Stimulated activated naive CD8-positive, alpha-beta T cell treated with anti-CD3 and anti-CD28 coated beads, Interleukin-15, Interleukin-2, amounts not matched to agents 100 ng/mL and 50 ng/mL, for 24 hours (primary cell): ENCODE measurements around the gene ENAM.

Experiments used
- H3K27ac Mint-ChIP-seq: one replicate; pipeline ENCODE4 v1.8.0; 2021; ENCODE audit warnings: mild to moderate bottlenecking, mixed read lengths
- H3K27me3 Mint-ChIP-seq: one replicate; pipeline ENCODE4 v1.8.0; 2021; ENCODE audit warnings: mixed read lengths
- H3K36me3 Mint-ChIP-seq: one replicate; pipeline ENCODE4 v1.8.0; 2021; ENCODE audit warnings: low read depth, mixed read lengths
- H3K4me1 Mint-ChIP-seq: one replicate; pipeline ENCODE4 v1.8.0; 2021; ENCODE audit warnings: low read depth, mixed read lengths
- H3K4me3 Mint-ChIP-seq: one replicate; pipeline ENCODE4 v1.8.0; 2021; ENCODE audit warnings: mild to moderate bottlenecking, mixed read lengths
- H3K9me3 Mint-ChIP-seq: one replicate; pipeline ENCODE4 v1.8.0; 2021; ENCODE audit warnings: mixed read lengths

The ENAM gene

DNA sequence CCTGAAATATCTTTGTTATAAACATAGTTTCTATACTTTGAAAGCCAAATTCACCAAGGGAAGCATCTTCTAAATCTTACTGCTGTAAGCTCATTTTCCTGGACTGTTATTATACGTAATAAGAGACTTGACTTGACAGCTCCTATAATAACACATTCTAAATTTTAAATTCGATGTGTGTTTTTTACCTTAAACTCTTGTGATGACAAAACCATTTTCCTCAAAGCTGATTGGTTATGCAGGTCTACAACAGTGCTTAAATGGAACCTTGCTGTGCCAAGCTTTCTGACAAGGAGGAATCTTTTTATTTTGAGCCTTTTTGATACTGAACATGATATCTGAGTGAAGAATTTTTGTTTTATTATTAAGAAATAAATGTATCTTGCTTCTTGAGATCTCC is at the start of gene ENAM:
Gene ENAM (plus strand): TSS at position 301 of the 400 bp plus-strand sequence. CDS start 757 bp downstream, outside the sequence.
- Mint-ChIP-seq H3K27me3 (no peaks in the 10 kb centered on the region), H3K36me3 (no peaks in the 10 kb centered on the region), H3K4me3 (no peak within 1 kb of the TSS), H3K4me1 (peaks cover 16% of the 10 kb centered on the region), H3K9me3 (no peaks in the 10 kb centered on the region), H3K27ac (no peak within 1 kb of the TSS)

DNA sequence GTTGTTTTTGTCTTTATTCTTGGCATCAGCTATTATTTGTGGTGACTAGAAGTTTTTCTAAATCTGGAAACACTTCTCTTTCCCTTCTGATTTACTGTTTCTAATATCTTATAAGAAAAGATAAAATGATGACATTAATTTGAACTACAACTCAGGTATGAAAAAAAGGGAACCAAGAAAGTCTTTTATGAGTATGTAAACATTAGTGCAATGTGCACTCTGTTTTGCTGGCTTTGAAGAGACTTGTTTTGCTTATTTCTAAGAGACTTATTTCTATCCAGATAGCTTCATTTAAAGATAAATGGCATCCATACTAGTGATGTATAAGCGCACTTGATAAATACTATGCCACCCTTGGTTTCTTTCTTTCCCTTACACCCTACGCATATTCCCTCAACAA is 46.6 kb upstream of the ENAM start:
- H3K4me3 Mint-ChIP-seq: no peak overlapping the region
- no peaks in the 10 kb centered on the region for H3K27me3 Mint-ChIP-seq
- no peaks in the 10 kb centered on the region for H3K36me3 Mint-ChIP-seq
- H3K9me3 Mint-ChIP-seq: no peaks in the 10 kb centered on the region
- no peak overlapping the region for H3K27ac Mint-ChIP-seq
- H3K4me1 Mint-ChIP-seq: no peaks in the 10 kb centered on the region

- Mint-ChIP-seq H3K36me3 (no peaks in the 10 kb centered on the region), H3K4me1 (no peaks in the 10 kb centered on the region), H3K27ac (no peak overlapping the region), H3K4me3 (no peak overlapping the region), H3K27me3 (no peaks in the 10 kb centered on the region), H3K9me3 (no peaks in the 10 kb centered on the region)
Measured at GRCh38 chr4:70583952-70584834, 44.4 kb upstream of the ENAM start.

DNA sequence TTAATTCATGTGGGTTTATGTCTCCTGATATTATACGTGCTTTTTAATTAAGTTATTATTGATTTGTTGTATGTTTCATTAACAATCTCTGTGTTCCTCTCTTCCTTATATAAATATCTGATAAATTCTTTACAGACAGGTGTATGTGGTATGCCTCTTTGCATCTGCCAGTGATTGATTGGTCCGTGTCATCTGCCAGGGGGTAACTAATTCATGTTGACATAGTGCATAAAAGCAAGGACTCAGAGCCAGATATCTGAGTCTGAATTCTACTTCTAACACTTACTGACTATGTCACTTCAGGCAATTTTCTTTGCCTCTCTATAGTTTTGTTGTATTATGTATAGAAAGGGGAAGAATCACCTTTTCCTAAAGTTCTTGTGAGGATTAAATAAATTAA is 41.7 kb upstream of the ENAM start:
- H3K4me1 Mint-ChIP-seq: peaks cover 3% of the 10 kb centered on the region
- no peak overlapping the region for H3K27ac Mint-ChIP-seq
- H3K36me3 Mint-ChIP-seq: no peaks in the 10 kb centered on the region
- no peak overlapping the region for H3K4me3 Mint-ChIP-seq
- H3K9me3 Mint-ChIP-seq: no peaks in the 10 kb centered on the region
- H3K27me3 Mint-ChIP-seq: no peaks in the 10 kb centered on the region

GRCh38 chr4:70589785-70590184 is 38.8 kb upstream of the ENAM start:
- Mint-ChIP-seq H3K27ac (no peak overlapping the region), H3K27me3 (no peaks in the 10 kb centered on the region), H3K9me3 (no peaks in the 10 kb centered on the region), H3K4me1 (peaks cover 3% of the 10 kb centered on the region), H3K4me3 (no peak overlapping the region), H3K36me3 (no peaks in the 10 kb centered on the region)

DNA sequence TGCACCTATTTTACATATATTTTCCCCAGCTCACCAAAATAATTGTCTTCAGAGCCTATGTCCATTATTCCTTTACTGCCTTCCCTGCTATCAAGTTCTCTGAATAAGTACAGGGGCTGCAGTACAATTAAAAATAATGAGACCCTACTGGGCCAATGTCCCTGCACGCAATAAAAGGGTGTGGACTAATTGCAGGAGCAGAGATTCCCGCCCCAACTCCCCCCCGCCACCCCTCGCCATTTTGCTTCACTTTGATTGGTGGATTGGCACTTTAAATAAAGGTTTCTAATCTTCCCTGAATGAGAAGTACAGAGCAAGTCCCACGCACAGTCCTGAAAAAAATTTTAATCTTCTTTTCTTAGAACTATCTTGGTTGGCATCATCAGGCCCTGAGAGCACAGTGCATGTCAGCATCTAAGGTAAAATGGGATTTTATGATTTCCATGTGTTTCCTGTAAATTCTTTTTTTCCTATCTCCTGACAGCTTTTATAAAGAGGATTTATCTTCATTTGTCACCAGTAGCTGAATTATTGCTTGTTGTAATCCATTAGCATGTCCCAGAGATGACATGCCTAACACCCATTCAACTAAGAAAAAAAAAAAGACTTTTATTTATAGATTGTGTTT is 36.5 kb upstream of the ENAM start, which contains the start of gene AMBN:
Gene AMBN (plus strand): TSS at position 302 of the 628 bp plus-strand sequence. CDS start 103 bp downstream, at position 405.
- Mint-ChIP-seq H3K9me3 (no peaks in the 10 kb centered on the region), H3K36me3 (no peaks in the 10 kb centered on the region), H3K4me1 (peaks cover 3% of the 10 kb centered on the region), H3K27me3 (no peaks in the 10 kb centered on the region), H3K4me3 (no peak within 1 kb of the TSS), H3K27ac (no peak within 1 kb of the TSS)

- Mint-ChIP-seq H3K27me3 (no peaks in the 10 kb centered on the region), H3K4me1 (peaks cover 3% of the 10 kb centered on the region), H3K9me3 (no peaks in the 10 kb centered on the region), H3K4me3 (no peak overlapping the region), H3K36me3 (no peaks in the 10 kb centered on the region), H3K27ac (no peak overlapping the region)
Measured at GRCh38 chr4:70594196-70594595, 34.3 kb upstream of the ENAM start.

GRCh38 chr4:70600305-70600704 is 28.2 kb upstream of the ENAM start:
- H3K4me1 Mint-ChIP-seq: no peaks in the 10 kb centered on the region
- no peak overlapping the region for H3K4me3 Mint-ChIP-seq
- no peaks in the 10 kb centered on the region for H3K9me3 Mint-ChIP-seq
- H3K27me3 Mint-ChIP-seq: no peaks in the 10 kb centered on the region
- H3K36me3 Mint-ChIP-seq: no peaks in the 10 kb centered on the region
- H3K27ac Mint-ChIP-seq: no peak overlapping the region

- Mint-ChIP-seq H3K4me1 (no peaks in the 10 kb centered on the region), H3K4me3 (no peak overlapping the region), H3K27me3 (no peaks in the 10 kb centered on the region), H3K27ac (no peak overlapping the region), H3K36me3 (no peaks in the 10 kb centered on the region), H3K9me3 (no peaks in the 10 kb centered on the region)
Measured at GRCh38 chr4:70600977-70601376, 27.6 kb upstream of the ENAM start.

DNA sequence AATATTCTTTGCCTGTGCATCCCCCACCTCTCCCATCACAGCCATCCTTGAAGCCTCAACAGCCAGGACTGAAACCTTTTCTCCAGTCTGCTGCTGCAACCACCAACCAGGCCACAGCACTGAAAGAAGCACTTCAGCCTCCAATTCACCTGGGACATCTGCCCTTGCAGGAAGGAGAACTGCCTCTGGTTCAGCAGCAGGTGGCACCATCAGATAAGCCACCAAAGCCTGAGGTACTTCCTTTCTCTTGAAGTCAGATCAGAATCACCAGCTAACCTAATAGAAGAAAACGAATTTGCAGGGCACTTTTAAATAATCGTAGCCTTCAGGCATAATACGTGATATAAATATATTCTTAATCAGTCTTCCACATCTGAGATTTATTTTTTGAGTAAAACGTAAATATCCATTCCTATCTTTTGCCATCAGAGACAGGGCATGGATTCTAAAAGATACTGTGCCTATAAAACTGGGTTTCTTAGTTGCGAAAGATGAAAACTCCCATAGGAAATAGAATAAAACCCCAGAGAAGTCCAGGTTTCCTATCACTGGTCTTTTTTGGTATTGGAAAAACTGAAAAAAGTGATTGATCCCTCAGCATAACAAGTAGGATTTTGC is 27.0 kb upstream of the ENAM start:
- no peaks in the 10 kb centered on the region for H3K27me3 Mint-ChIP-seq
- H3K27ac Mint-ChIP-seq: peak overlapping the region; percentile 5
- H3K4me1 Mint-ChIP-seq: no peaks in the 10 kb centered on the region
- no peak overlapping the region for H3K4me3 Mint-ChIP-seq
- H3K9me3 Mint-ChIP-seq: no peaks in the 10 kb centered on the region
- no peaks in the 10 kb centered on the region for H3K36me3 Mint-ChIP-seq

GRCh38 chr4:70603856-70604255 is 24.7 kb upstream of the ENAM start:
- Mint-ChIP-seq H3K36me3 (no peaks in the 10 kb centered on the region), H3K27me3 (no peaks in the 10 kb centered on the region), H3K4me1 (no peaks in the 10 kb centered on the region), H3K4me3 (no peak overlapping the region), H3K9me3 (no peaks in the 10 kb centered on the region), H3K27ac (no peak overlapping the region)

DNA sequence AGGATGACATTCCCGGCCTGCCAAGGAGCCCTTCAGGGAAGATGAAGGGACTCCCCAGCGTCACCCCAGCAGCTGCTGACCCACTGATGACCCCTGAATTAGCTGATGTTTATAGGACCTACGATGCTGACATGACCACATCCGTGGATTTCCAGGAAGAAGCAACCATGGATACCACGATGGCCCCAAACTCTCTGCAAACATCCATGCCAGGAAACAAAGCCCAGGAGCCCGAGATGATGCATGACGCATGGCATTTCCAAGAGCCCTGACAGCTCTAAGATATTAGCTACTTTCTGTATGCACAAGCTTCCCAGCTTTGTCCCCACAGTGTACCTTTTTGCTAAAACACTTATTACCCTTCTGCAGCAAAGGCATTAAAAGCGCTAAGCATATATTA is 22.1 kb upstream of the ENAM start:
- Mint-ChIP-seq H3K27ac (no peak overlapping the region), H3K9me3 (no peaks in the 10 kb centered on the region), H3K4me3 (no peak overlapping the region), H3K27me3 (no peaks in the 10 kb centered on the region), H3K36me3 (no peaks in the 10 kb centered on the region), H3K4me1 (no peaks in the 10 kb centered on the region)

- H3K4me1 Mint-ChIP-seq: no peaks in the 10 kb centered on the region
- peaks cover 3% of the 10 kb centered on the region for H3K27me3 Mint-ChIP-seq
- H3K36me3 Mint-ChIP-seq: no peaks in the 10 kb centered on the region
- H3K4me3 Mint-ChIP-seq: no peak overlapping the region
- no peak overlapping the region for H3K27ac Mint-ChIP-seq
- H3K9me3 Mint-ChIP-seq: no peaks in the 10 kb centered on the region
Measured at GRCh38 chr4:70607334-70607853, 21.1 kb upstream of the ENAM start.

GRCh38 chr4:70608324-70608723 is 20.2 kb upstream of the ENAM start:
- H3K9me3 Mint-ChIP-seq: no peaks in the 10 kb centered on the region
- no peak overlapping the region for H3K27ac Mint-ChIP-seq
- no peak overlapping the region for H3K4me3 Mint-ChIP-seq
- H3K36me3 Mint-ChIP-seq: no peaks in the 10 kb centered on the region
- H3K4me1 Mint-ChIP-seq: peaks cover 5% of the 10 kb centered on the region
- peaks cover 9% of the 10 kb centered on the region for H3K27me3 Mint-ChIP-seq
